Stimulated activated CD4-positive, alpha-beta T cell treated with anti-CD3 and anti-CD28 coated beads, Interleukin-12 subunit alpha, Interleukin-12 subunit beta, amount 100 ng/mL, for 24 hours (primary cell): ENCODE measurements around the gene MBLAC2.
A peak's percentile ranks its signal among the peaks of the same experiment; 100 is the strongest.

Experiments used
- DNase-seq, 2 experiments: peaks; one replicate each; pipeline ENCODE4 v3.0.0-alpha.2; 2020; ENCODE audit warnings: low read depth in 2 of 2

The MBLAC2 gene

GRCh38 chr5:90461288-90461687 is 13.3 kb downstream of the MBLAC2 start:
- DNase-seq: no peak

- no peak for DNase-seq
These were observed 27.6 kb downstream of the MBLAC2 start for GRCh38 chr5:90446961-90447360.

GRCh38 chr5:90440644-90441043 is 33.9 kb downstream of the MBLAC2 start:
- no peak for DNase-seq

DNA sequence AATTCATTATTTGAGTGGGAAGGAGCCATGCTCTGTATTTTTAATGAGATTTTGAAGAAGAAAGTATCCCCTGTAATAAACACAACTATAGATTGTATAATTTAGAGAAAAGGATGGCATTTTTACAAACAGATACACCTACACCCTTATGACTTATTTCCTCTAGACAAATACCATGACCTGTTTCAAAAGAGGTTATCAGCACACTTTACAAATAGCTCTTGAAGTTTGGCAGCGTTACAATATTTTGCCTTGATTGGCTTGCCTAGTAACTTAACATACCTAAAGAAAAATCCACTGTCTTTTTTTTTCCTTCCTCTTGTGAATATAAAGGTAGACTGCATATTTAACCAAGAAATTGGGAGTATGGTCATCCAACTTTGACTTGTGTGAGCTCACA is 36.5 kb downstream of the MBLAC2 start:
- no peak for DNase-seq

GRCh38 chr5:90437663-90438062 is 36.9 kb downstream of the MBLAC2 start:
- DNase-seq: no peak

GRCh38 chr5:90434116-90434714 is 40.4 kb downstream of the MBLAC2 start:
- peak in 1 of 2 experiments; percentile 27 for DNase-seq

GRCh38 chr5:90424245-90424644 is 50.3 kb downstream of the MBLAC2 start:
- DNase-seq: no peak

DNA sequence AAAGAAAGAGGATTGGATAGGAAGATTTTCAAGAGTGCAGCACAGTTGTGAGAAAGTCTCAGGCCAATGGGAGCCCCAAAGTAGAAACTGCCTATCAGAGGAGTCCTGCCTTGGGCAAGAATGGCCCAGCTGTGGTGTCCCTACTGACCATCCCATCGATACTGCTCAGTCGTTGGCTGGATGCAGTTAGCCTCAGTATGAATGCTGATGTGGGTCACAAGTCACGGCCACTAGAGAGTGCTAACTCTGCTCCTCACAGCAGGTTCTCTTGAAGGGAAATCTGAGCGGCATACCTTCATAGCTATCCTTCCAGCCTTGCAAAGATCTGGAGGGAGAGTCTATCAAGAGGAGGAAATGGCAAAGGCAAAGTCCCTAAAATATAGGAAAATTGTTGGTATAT is 53.4 kb downstream of the MBLAC2 start:
- no peak for DNase-seq

DNA sequence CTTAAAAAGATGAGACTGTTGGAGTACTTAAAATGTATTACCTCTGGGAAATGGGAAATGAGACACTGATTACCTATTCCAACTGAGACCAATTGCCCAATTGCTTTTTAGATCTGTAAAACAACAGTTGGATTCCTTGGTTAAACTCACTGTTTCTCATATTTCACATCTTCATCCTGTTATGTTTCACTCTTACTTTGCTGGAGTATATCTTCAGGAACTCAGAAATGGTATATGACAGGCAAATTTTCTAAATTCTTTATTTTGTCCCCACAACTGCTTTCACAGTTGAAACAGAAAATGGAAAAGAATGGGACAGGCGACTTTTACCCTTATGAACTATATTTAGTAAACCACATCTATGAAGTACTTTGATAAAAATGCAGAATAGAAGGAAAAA is 56.4 kb downstream of the MBLAC2 start:
- DNase-seq: no peak

- DNase-seq: no peak
These were observed 64.3 kb downstream of the MBLAC2 start for GRCh38 chr5:90410178-90410762.

GRCh38 chr5:90409318-90410177 is 65.0 kb downstream of the MBLAC2 start, which contains the start of gene CETN3:
Gene CETN3 (minus strand): TSS chr5:90409756. CDS start chr5:90409661, 95 bp downstream.
- DNase-seq: peak; percentile 81 to 83

GRCh38 chr5:90408571-90409317 is 65.8 kb downstream of the MBLAC2 start:
- DNase-seq: no peak
